HG03103 (cell line): ENCODE results near the gene DEFB121.
"Not testable (repeated sequence)": the region's sequence is repeated elsewhere in the genome, so short reads cannot be mapped to it uniquely, and the experiment has no call there.

Experiments used
- ATAC-seq: cut with Tn5 transposase; IDR thresholded peaks from one replicate; pipeline ENCODE4 v1.9.1; 2021; ENCODE audit warnings: low read depth; ENCODE audit not compliant: unreplicated experiment

Gene DEFB121

DNA sequence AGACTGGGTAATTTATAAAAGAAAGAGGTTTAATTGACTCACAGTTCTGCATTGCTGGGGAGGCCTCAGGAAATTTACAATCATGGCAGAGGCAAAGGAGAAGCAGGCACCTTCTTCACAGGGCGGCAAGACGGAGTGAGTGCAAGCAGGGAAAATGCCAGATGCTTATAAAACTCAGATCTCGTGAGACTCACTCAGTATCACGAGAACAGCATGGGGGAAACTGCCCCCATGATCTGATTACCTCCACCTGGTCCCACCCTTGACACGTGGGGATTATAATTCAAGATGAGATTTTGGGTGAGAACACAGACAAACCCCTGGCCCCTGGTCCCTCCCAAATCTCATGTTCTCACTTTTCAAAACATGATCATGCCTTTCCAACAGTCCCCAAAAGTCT is 41.7 kb downstream of the DEFB121 start:
- not testable (repeated sequence) for ATAC-seq

DNA sequence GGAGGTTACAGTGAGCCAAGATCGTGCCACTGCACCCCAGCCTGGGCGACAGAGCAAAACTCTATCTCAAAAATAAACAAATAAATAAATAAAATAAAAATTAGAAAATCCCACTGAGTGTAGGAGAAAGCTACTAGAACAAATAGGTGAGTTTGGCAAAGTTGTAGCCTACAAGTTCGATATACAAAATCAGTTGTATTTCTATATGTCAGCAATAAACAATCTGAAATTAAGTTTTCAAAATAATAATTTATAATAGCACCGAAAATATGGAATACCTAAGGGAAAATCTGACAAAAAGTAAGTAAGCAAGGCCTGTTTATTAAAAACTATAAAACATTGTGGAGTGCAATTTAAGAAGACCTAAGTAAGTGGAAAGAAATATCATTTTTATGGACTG is 42.7 kb downstream of the DEFB121 start:
- no peak for ATAC-seq

DNA sequence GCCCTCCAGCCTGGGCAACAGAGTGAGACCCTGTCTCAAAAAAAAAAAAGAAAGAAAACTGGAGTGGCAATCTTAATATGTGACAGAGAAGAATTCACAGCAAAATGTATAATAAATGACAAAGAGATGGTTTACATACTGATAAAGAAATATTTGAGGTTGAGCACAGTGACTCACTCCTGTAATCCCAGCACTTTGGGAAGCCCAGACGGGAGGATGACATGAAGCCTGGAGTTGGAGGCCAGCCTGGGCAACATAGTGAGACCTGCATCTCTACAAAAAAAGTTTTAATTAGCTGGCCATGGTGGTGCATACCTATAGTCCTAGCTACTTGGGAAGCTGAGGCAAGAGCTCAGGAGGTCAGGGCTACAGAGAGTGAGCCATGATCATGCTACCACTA is 50.0 kb downstream of the DEFB121 start:
- ATAC-seq = no peak
